K562 (cell line): ENCODE measurements around the gene RYR1. TPM values are rescaled to one million over a fixed set of nuclear protein-coding genes. Genes with fewer than 3 reads are reported as not detected.
A peak's percentile ranks its signal among the peaks of the same experiment; 100 is the strongest.

Source experiments
- BRD9 ChIP-seq: fragments of 450-650 bp; IDR thresholded peaks from 2 replicates; pipeline ENCODE4 v1.6.1; 2018; ENCODE audit warnings: low read depth; ENCODE audit not compliant: partially characterized antibody
- CBX2 ChIP-seq: fragments of 200-600 bp; sonication (generic); IDR thresholded peaks from one replicate; pipeline ENCODE4 v1.6.1; 2012; ENCODE audit warnings: mild to moderate bottlenecking, low read length, inconsistent platforms; ENCODE audit not compliant: insufficient read depth, poor library complexity, severe bottlenecking
- CREBBP ChIP-seq: IDR thresholded peaks from one replicate; pipeline ENCODE4 v1.6.1; 2012; ENCODE audit warnings: low read depth, mild to moderate bottlenecking, control low read depth, inconsistent platforms, low read length
- ETS1 ChIP-seq: conservative IDR thresholded peaks from 2 replicates; pipeline ENCODE4 v1.6.1; 2011; ENCODE audit warnings: low read depth, mild to moderate bottlenecking, low read length; ENCODE audit not compliant: control insufficient read depth
- ETS2 ChIP-seq: IDR thresholded peaks from 2 replicates; pipeline ENCODE4 v1.6.1; 2016; ENCODE audit warnings: borderline replicate concordance, missing genetic modification characterization, mild to moderate bottlenecking, moderate library complexity, missing compliant biosample characterization; ENCODE audit not compliant: poor library complexity, severe bottlenecking
- GATA2 ChIP-seq: sonication (generic); formaldehyde crosslinking; IDR thresholded peaks from 2 replicates; pipeline ENCODE4 v1.4.0; 2020; ENCODE audit warnings: mild to moderate bottlenecking, missing genetic modification reagents
- LEF1 ChIP-seq: fragments of 450-650 bp; IDR thresholded peaks from 2 replicates; pipeline ENCODE4 v1.6.1; 2016; ENCODE audit warnings: mild to moderate bottlenecking
- MTA1 ChIP-seq: fragments of 450-650 bp; IDR thresholded peaks from 2 replicates; pipeline ENCODE4 v1.6.1; 2017; ENCODE audit warnings: borderline replicate concordance
- NELFE ChIP-seq: IDR thresholded peaks from 2 replicates; pipeline ENCODE4 v1.6.1; 2011; ENCODE audit warnings: mild to moderate bottlenecking; ENCODE audit not compliant: insufficient read depth, insufficient read length
- NRF1 ChIP-seq, 2 experiments: fragments of 450-650 bp; IDR thresholded peaks in 1 of 2; conservative IDR thresholded peaks in 1 of 2; 2 replicates each; pipeline ENCODE4 v1.6.1; 2014; ENCODE audit warnings: mild to moderate bottlenecking in 2 of 2
- PHB2 ChIP-seq: fragments of 450-650 bp; IDR thresholded peaks from 2 replicates; pipeline ENCODE4 v1.6.1; 2017; ENCODE audit warnings: low read depth
- PHTF2 ChIP-seq: fragments of 250-450 bp; sonication (Bioruptor Pico); IDR thresholded peaks from 2 replicates; pipeline ENCODE4 v1.5.0; 2021; ENCODE audit warnings: mild to moderate bottlenecking
- RNF219 ChIP-seq: fragments of 250-450 bp; sonication (Bioruptor Pico); IDR thresholded peaks from 2 replicates; pipeline ENCODE4 v1.5.0; 2022; ENCODE audit warnings: mild to moderate bottlenecking
- SMARCC2 ChIP-seq: fragments of 450-650 bp; IDR thresholded peaks from 2 replicates; pipeline ENCODE4 v1.6.1; 2017; ENCODE audit warnings: antibody characterized with exemption, moderate library complexity, mild to moderate bottlenecking, low read depth
- SRSF1 ChIP-seq: fragments of 200-400 bp; formaldehyde crosslinking; IDR thresholded peaks from 2 replicates; pipeline ENCODE4 v1.6.1; 2017; ENCODE audit warnings: mild to moderate bottlenecking, low read depth, low read length, moderate library complexity
- TARDBP ChIP-seq: fragments of 450-650 bp; IDR thresholded peaks from 2 replicates; pipeline ENCODE4 v1.6.1; 2016
- THRAP3 ChIP-seq: fragments of 450-650 bp; IDR thresholded peaks from 2 replicates; pipeline ENCODE4 v1.6.1; 2016; ENCODE audit warnings: mild to moderate bottlenecking, inconsistent platforms, borderline replicate concordance
- TOE1 ChIP-seq, 2 experiments: fragments of 450-650 bp in 1 of 2; sonication (generic) in 1 of 2; formaldehyde crosslinking in 1 of 2; IDR thresholded peaks; 2 replicates each; pipeline versions ENCODE4 v1.7.1 to v1.8.0; 2016 to 2022; ENCODE audit warnings: borderline replicate concordance in 2 of 2, mild to moderate bottlenecking in 2 of 2, antibody characterized with exemption in 1 of 2, inconsistent platforms in 1 of 2, low read depth in 1 of 2, missing genetic modification reagents in 1 of 2, moderate library complexity in 1 of 2
- U2AF2 ChIP-seq: fragments of 200-400 bp; formaldehyde crosslinking; optimal IDR thresholded peaks from 2 replicates; pipeline ENCODE3; 2017; ENCODE audit warnings: low read depth, mild to moderate bottlenecking, low read length
- ZBTB43 ChIP-seq: sonication (generic); formaldehyde crosslinking; IDR thresholded peaks from 2 replicates; pipeline ENCODE4 v1.8.0; 2023; ENCODE audit warnings: mild to moderate bottlenecking, missing genetic modification reagents
- ZNF165 ChIP-seq: fragments of 250-450 bp; sonication (Bioruptor Pico); IDR thresholded peaks from 2 replicates; pipeline ENCODE4 v1.4.0; 2020; ENCODE audit warnings: borderline replicate concordance
- ZNF561 ChIP-seq: fragments of 450-650 bp; formaldehyde crosslinking; conservative IDR thresholded peaks from 2 replicates; pipeline ENCODE4 v1.4.0; 2020; ENCODE audit warnings: mild to moderate bottlenecking, moderate library complexity
- ZNF785 ChIP-seq: fragments of 250-450 bp; sonication (Bioruptor Pico); IDR thresholded peaks from 2 replicates; pipeline ENCODE4 v1.4.0; 2020; ENCODE audit warnings: mild to moderate bottlenecking
- ZZZ3 ChIP-seq: fragments of 450-650 bp; IDR thresholded peaks from 2 replicates; pipeline ENCODE4 v1.6.1; 2016; ENCODE audit warnings: antibody characterized with exemption, mild to moderate bottlenecking, moderate library complexity
- polyA plus RNA-seq, 8 experiments: library from polyadenylated mRNA; depleted of rRNA in 4 of 8; stranded (reverse) in 5 of 8; unstranded in 3 of 8; fragments of >200 nt; fragmentation: Nextera tagmentation in 2 of 8; fragmentation: Illumina TruSeq in 1 of 8; extraction: Ambion mirVana in 2 of 8; extraction: Trizol in 1 of 8; gene quantifications; 2 replicates each; pipeline versions ENCODE4 v1.2.1 to v1.2.3, GENCODE V29; 2011 to 2014; ENCODE audit warnings: inconsistent platforms in 1 of 8, missing spikeins in 1 of 8
- total RNA-seq, 7 experiments: library from RNA; depleted of rRNA in 6 of 7; stranded (reverse); fragments of >200 nt in 6 of 7; fragmentation: Illumina TruSeq in 2 of 7; extraction: Trizol in 2 of 7; gene quantifications; 2 replicates each; pipeline versions ENCODE4 v1.2.1 to v1.2.3, GENCODE V29; 2011 to 2021; ENCODE audit warnings: low replicate concordance in 1 of 7

The RYR1 gene
- total and polyA plus RNA-seq, 9 of the 15 experiments (the other 6 are each of a cell fraction or from before 2014, with no cell fraction given) = 0.11 to 7.4 (median 3.7) TPM

GRCh38 chr19:38557205-38557799, 123.8 kb downstream of the RYR1 start (continued):
- TF ChIP-seq NRF1 (conservative IDR thresholded peaks at IDR 0.05 in 1 of 2, IDR thresholded peaks at IDR 0.05 in 1 of 2) (peak in 1 of 2 experiments; percentile 51; a peak in 2 of 4 replicates), ZNF561 (CRISPR knock-in tag) (no peak), CREBBP (no peak), BRD9 (no peak), THRAP3 (no peak), TOE1 (IDR thresholded peaks at IDR 0.05; ENCODE audit: borderline replicate concordance) (peak; percentile 64; the same call in 1 of the 2 replicates), TOE1 (CRISPR knock-in tag; IDR thresholded peaks at IDR 0.05; ENCODE audit: borderline replicate concordance, low read depth) (no peak), ETS1 (no peak), PHTF2 (CRISPR knock-in tag) (no peak), SMARCC2 (no peak), RNF219 (CRISPR knock-in tag) (no peak), NELFE (no peak), GATA2 (CRISPR knock-in tag) (no peak), MTA1 (peak; percentile 72; the same call in 1 of the 2 replicates), PHB2 (0 out of 2 replicates have a peak, but pooled peaks have one; percentile 36), CBX2 (no peak), SRSF1 (no peak), ZNF165 (no peak), LEF1 (peak; percentile 82; the same call in 1 of the 2 replicates), U2AF2 (no peak), TARDBP (no peak), ZZZ3 (no peak), ETS2 (tag) (no peak), ZBTB43 (no peak), ZNF785 (CRISPR knock-in tag) (no peak)
